Neural cell (in vitro differentiated cells): ENCODE data around the gene DDHD1.

Source experiments
- CTCF ChIP-seq: fragments of 450-650 bp; IDR thresholded peaks from 2 replicates; pipeline ENCODE4 v1.5.1; 2014; ENCODE audit warnings: antibody characterized with exemption, mild to moderate bottlenecking, moderate library complexity; ENCODE audit not compliant: poor library complexity, severe bottlenecking
- EP300 ChIP-seq: fragments of 450-650 bp; conservative IDR thresholded peaks from 2 replicates; pipeline ENCODE4 v1.6.1; 2014; ENCODE audit warnings: antibody characterized with exemption, mild to moderate bottlenecking, moderate library complexity; ENCODE audit not compliant: poor library complexity, severe bottlenecking
- MXI1 ChIP-seq: fragments of 450-650 bp; conservative IDR thresholded peaks from 2 replicates; pipeline ENCODE4 v1.6.1; 2014; ENCODE audit warnings: antibody characterized with exemption, mild to moderate bottlenecking; ENCODE audit not compliant: poor library complexity, severe bottlenecking
- POLR2AphosphoS5 ChIP-seq: IDR thresholded peaks from 2 replicates; pipeline ENCODE4 v1.6.1; 2012

- TF ChIP-seq POLR2AphosphoS5 (no peak), CTCF (no peak), EP300 (no peak), MXI1 (no peak)
These were observed 33.4 kb upstream of the DDHD1 start for GRCh38 chr14:53186532-53186931.
